ENCODE results near the gene LDLRAP1.

LDLRAP1 gene

GRCh38 chr1:25575191-25575590, 31.8 kb downstream of the LDLRAP1 start:
- TF ChIP-seq CTCF (IDR thresholded peaks at IDR 0.05; ENCODE audit: low read depth, low read length), result no peak
- H3K4me3 ChIP-seq (replicated peaks in 1 of 2; ENCODE audit: low read depth in 2 of 2, low read length in 2 of 2), result no peak overlapping the region
- no peak for DNase-seq (ENCODE audit: low read depth in 2 of 2)

- H3K4me3 ChIP-seq (replicated peaks in 1 of 2; ENCODE audit: low read depth in 2 of 2, low read length in 2 of 2), result no peak overlapping the region
- no peak for TF ChIP-seq CTCF (IDR thresholded peaks at IDR 0.05; ENCODE audit: low read depth, low read length)
- no peak for DNase-seq (ENCODE audit: low read depth in 2 of 2)
Observed at GRCh38 chr1:25576459-25577133, 33.2 kb downstream of the LDLRAP1 start.

GRCh38 chr1:25577134-25577920, 33.9 kb downstream of the LDLRAP1 start:
- no peak overlapping the region for H3K4me3 ChIP-seq (replicated peaks in 1 of 2; ENCODE audit: low read depth in 2 of 2, low read length in 2 of 2)
- no peak for TF ChIP-seq CTCF (IDR thresholded peaks at IDR 0.05; ENCODE audit: low read depth, low read length)
- DNase-seq (ENCODE audit: low read depth in 2 of 2), result no peak

DNA sequence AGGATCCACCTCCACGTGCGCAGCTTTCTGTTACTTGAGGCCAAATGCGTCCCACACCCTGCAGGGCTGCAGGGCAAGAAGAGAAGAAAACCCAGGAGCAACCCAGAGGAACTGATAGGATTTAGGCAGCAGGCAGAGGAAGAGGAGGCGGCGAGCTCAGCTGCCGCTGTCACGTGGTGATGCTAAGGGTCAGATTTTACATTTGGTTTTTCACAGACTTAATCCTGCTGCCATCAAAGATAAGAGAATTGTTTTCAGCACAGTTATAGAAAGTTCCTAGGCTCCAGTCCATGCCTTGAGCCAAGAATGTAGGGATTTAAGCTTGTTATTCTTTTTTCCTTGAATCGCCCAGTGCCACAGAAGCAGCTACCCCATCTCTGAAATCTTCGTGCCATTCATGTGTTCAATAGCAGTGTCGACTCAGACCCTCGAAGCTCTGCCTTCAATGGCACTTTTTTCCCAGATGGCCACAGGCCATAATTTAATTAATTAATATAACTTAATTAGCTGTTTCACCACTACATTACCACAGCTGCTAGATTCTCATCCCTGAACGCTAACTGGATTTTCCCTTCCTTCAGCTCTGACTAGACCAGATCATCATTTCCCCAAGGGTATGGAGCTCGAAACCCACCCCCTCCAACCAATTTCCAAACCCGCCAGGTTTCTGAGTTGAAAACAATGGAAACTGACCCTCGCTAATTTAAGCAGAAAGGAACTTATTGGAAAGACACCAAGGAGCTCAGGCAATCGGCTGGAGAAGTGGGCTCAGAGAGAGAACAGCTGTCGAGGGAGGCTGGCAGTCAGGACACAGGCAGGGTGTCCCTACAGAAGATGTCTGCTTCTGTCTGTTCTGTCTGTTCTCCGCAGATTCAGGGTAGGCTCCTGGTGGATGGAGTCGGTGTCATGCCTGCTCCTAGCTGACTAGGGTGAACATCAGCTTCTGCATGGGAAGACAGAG, 36.2 kb downstream of the LDLRAP1 start:
- DNase-seq (ENCODE audit: low read depth in 2 of 2), result no peak
- TF ChIP-seq CTCF (IDR thresholded peaks at IDR 0.05; ENCODE audit: low read depth, low read length), result no peak
- no peak overlapping the region for H3K4me3 ChIP-seq (replicated peaks in 1 of 2; ENCODE audit: low read depth in 2 of 2, low read length in 2 of 2)

GRCh38 chr1:25580927-25581326, 37.5 kb downstream of the LDLRAP1 start:
- no peak for DNase-seq (ENCODE audit: low read depth in 2 of 2)
- TF ChIP-seq CTCF (IDR thresholded peaks at IDR 0.05; ENCODE audit: low read depth, low read length), result no peak
- H3K4me3 ChIP-seq (replicated peaks in 1 of 2; ENCODE audit: low read depth in 2 of 2, low read length in 2 of 2), result no peak overlapping the region

DNA sequence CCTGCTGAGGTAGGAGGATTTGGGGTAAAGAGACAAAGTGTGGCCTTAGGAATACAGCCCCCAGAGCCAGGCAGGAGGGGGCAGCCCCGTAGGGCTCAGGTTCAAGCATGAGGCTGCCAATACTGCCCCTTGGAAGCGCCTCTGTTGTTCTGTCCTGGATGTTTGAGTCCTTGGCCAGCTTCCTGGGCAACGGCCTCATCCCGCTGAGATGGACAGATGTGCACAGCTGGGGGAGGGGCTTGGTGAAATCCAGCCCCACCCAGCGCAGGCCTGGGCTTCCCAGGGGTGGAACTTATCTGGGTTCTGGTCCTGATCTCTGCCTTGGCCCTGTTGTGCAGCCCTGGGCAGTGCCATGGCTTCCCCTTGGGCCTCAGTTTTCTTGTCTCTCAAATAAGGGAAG, 38.4 kb downstream of the LDLRAP1 start:
- no peak for TF ChIP-seq CTCF (IDR thresholded peaks at IDR 0.05; ENCODE audit: low read depth, low read length)
- DNase-seq (ENCODE audit: low read depth in 2 of 2), result no peak
- H3K4me3 ChIP-seq (replicated peaks in 1 of 2; ENCODE audit: low read depth in 2 of 2, low read length in 2 of 2), result no peak overlapping the region

Measured in cardiac fibroblast (primary cell).